HCT116 (cell line): ENCODE results near the gene ICOS. TPM values are rescaled to one million over a fixed set of nuclear protein-coding genes. Genes with fewer than 3 reads are reported as not detected.

Experiments used
- ATAC-seq: fragments of 200-7000 bp; cut with Tn5 transposase; 2 replicates; pipeline ENCODE4 v1.9.1; 2020; ENCODE audit warnings: mild to moderate bottlenecking, moderate library complexity
- BruUV-seq: library from RNA; stranded (reverse); fragments of 400-500 nt; replicated peaks from 2 replicates; lab custom pipeline; 2021; lab: Mats Ljungman, UMichigan
- CTCF ChIA-PET: fragments of 300-600 bp; sonication (Branson Sonifier 250); formaldehyde crosslinking; loops from one replicate; lab custom pipeline; 2021; ENCODE audit warnings: antibody characterized with exemption; lab: Charles Lee
- POLR2A ChIA-PET: fragments of 300-600, 350-600 bp; sonication (Branson Sonifier 250); formaldehyde crosslinking; loops from one replicate; lab custom pipeline; 2021; ENCODE audit warnings: antibody characterized with exemption; lab: Charles Lee
- RAD21 ChIA-PET, 2 experiments: fragments of 300-600 bp; sonication (Branson Sonifier 250); formaldehyde crosslinking; loops; one replicate each; lab custom pipeline; 2023; ENCODE audit warnings: low total read pairs in 2 of 2; ENCODE audit not compliant: uncharacterized antibody in 2 of 2, unreplicated experiment in 2 of 2, low non-redundant PET in 1 of 2; lab: Charles Lee
- DNase-seq: peaks from one replicate; pipeline ENCODE4 v3.0.0-alpha.2; 2010; ENCODE audit warnings: low read depth, low spot score
- H2AFZ ChIP-seq: fragments of 200-600 bp; shearing (Covaris generic), sonication (generic); 2 replicates; pipeline ENCODE4 v1.6.1; 2017; ENCODE audit warnings: low read depth, mixed run types, mixed read lengths, antibody characterized with exemption, low read length; ENCODE audit not compliant: poor library complexity, severe bottlenecking
- H3K27ac ChIP-seq: 2 replicates; pipeline ENCODE4 v1.5.1; 2012; ENCODE audit warnings: low read depth, low read length
- H3K27me3 ChIP-seq: fragments of 200-600 bp; sonication (generic); 2 replicates; pipeline ENCODE4 v1.6.1; 2016; ENCODE audit warnings: mixed run types, low read length, mixed read lengths; ENCODE audit not compliant: insufficient read depth
- H3K36me3 ChIP-seq, 2 experiments: fragments of 200-500 bp in 1 of 2; fragments of 200-600 bp in 1 of 2; sonication (Bioruptor generic) in 1 of 2; sonication (generic) in 1 of 2; 2 replicates each; pipeline versions ENCODE4 v1.5.1 to v1.6.1; 2014 to 2016; ENCODE audit warnings: low read length in 2 of 2, inconsistent platforms in 1 of 2, mixed read lengths in 1 of 2, mixed run types in 1 of 2; ENCODE audit not compliant: insufficient read depth in 2 of 2, control insufficient read depth in 1 of 2
- H3K4me1 ChIP-seq, 2 experiments: fragments of 200-600 bp in 1 of 2; sonication (generic) in 1 of 2; 2 replicates each; pipeline versions ENCODE4 v1.5.1 to v1.6.1; 2012 to 2017; ENCODE audit warnings: low read length in 2 of 2, inconsistent platforms in 1 of 2, mild to moderate bottlenecking in 1 of 2, mixed read lengths in 1 of 2, mixed run types in 1 of 2, moderate library complexity in 1 of 2; ENCODE audit not compliant: insufficient read depth in 2 of 2, control insufficient read depth in 1 of 2
- H3K4me2 ChIP-seq: fragments of 200-600 bp; sonication (generic); 2 replicates; pipeline ENCODE4 v1.6.1; 2017; ENCODE audit warnings: mixed run types, low read length, mixed read lengths
- H3K4me3 ChIP-seq, 2 experiments: fragments of 200-600 bp in 1 of 2; sonication (generic) in 1 of 2; replicated peaks in 1 of 2; 2 replicates each; pipeline ENCODE4 v1.5.1; 2011 to 2016; ENCODE audit warnings: low read length in 2 of 2, control low read depth in 1 of 2, low read depth in 1 of 2, mild to moderate bottlenecking in 1 of 2, mixed read lengths in 1 of 2, mixed run types in 1 of 2
- H3K79me2 ChIP-seq: fragments of 200-600 bp; sonication (generic); 2 replicates; pipeline ENCODE4 v1.6.1; 2017; ENCODE audit warnings: mild to moderate bottlenecking, mixed run types, low read length, moderate library complexity, mixed read lengths; ENCODE audit not compliant: insufficient read depth
- H3K9ac ChIP-seq: fragments of 200-600 bp; sonication (generic); 2 replicates; pipeline ENCODE4 v1.6.1; 2016; ENCODE audit warnings: low read length, mixed read lengths
- H3K9me2 ChIP-seq: fragments of 200-600 bp; sonication (generic), shearing (Covaris generic); 2 replicates; pipeline ENCODE4 v1.6.1; 2017; ENCODE audit warnings: mixed run types, mild to moderate bottlenecking, moderate library complexity; ENCODE audit not compliant: insufficient read depth
- H3K9me3 ChIP-seq, 2 experiments: fragments of 200-500 bp in 1 of 2; fragments of 200-600 bp in 1 of 2; sonication (Bioruptor generic) in 1 of 2; sonication (generic) in 1 of 2; 2 replicates each; pipeline ENCODE4 v1.6.1; 2014 to 2017; ENCODE audit warnings: low read length in 2 of 2, mixed read lengths in 2 of 2, inconsistent platforms in 1 of 2, low read depth in 1 of 2, mild to moderate bottlenecking in 1 of 2, mixed run types in 1 of 2, moderate library complexity in 1 of 2; ENCODE audit not compliant: control insufficient read depth in 1 of 2, insufficient read depth in 1 of 2
- H4K20me1 ChIP-seq: fragments of 200-600 bp; sonication (generic), shearing (Covaris generic); 2 replicates; pipeline ENCODE4 v1.6.1; 2017; ENCODE audit warnings: mixed run types, mild to moderate bottlenecking, moderate library complexity; ENCODE audit not compliant: insufficient read depth
- CBX3 ChIP-seq: IDR thresholded peaks from 2 replicates; pipeline ENCODE4 v1.6.1; 2012; ENCODE audit warnings: low read depth
- EGR1 ChIP-seq: IDR thresholded peaks from 2 replicates; pipeline ENCODE4 v1.6.1; 2012; ENCODE audit warnings: low read depth
- ELF1 ChIP-seq: IDR thresholded peaks from 2 replicates; pipeline ENCODE4 v1.6.1; 2012; ENCODE audit warnings: low read depth, borderline replicate concordance
- EZH2phosphoT487 ChIP-seq: fragments of 200-600 bp; IDR thresholded peaks from 2 replicates; pipeline ENCODE4 v1.6.1; 2018; ENCODE audit warnings: antibody characterized with exemption, borderline replicate concordance
- FOSL1 ChIP-seq: IDR thresholded peaks from 2 replicates; pipeline ENCODE4 v1.6.1; 2012; ENCODE audit warnings: low read depth
- POLR2A ChIP-seq: IDR thresholded peaks from 2 replicates; pipeline ENCODE4 v1.7.0; 2011; ENCODE audit warnings: borderline replicate concordance; ENCODE audit not compliant: insufficient read depth, insufficient read length; ENCODE audit errors: extremely low read depth
- POLR2AphosphoS5 ChIP-seq: IDR thresholded peaks from 2 replicates; pipeline ENCODE4 v1.6.1; 2011; ENCODE audit warnings: mild to moderate bottlenecking, low read depth, low read length, moderate library complexity
- RAD21 ChIP-seq: IDR thresholded peaks from 2 replicates; pipeline ENCODE4 v1.6.1; 2012; ENCODE audit warnings: low read depth, mild to moderate bottlenecking
- SRF ChIP-seq: IDR thresholded peaks from 2 replicates; pipeline ENCODE4 v1.6.1; 2012; ENCODE audit warnings: low read depth
- TCF7L2 ChIP-seq: IDR thresholded peaks from 2 replicates; pipeline ENCODE4 v1.7.0; 2011; ENCODE audit warnings: borderline replicate concordance, inconsistent platforms; ENCODE audit not compliant: insufficient read depth, insufficient read length; ENCODE audit errors: extremely low read depth
- ZFX ChIP-seq: fragments of 450-650 bp; IDR thresholded peaks from 2 replicates; pipeline ENCODE4 v1.6.1; 2017
- ZNF274 ChIP-seq: fragments of 200-500 bp; sonication (Bioruptor generic); IDR thresholded peaks from 2 replicates; pipeline ENCODE4 v1.6.1; 2014; ENCODE audit warnings: mild to moderate bottlenecking, low read depth, low read length, inconsistent platforms
- intact Hi-C: fragments of 100-400 bp; cut with micrococcal nuclease; formaldehyde crosslinking; loops from 2 replicates; pipeline ENCODE4 v1.10.0; 2022
- total RNA-seq: library from RNA; stranded (reverse); gene quantifications from one replicate; pipeline ENCODE4 v1.2.1, GENCODE V29; 2021; ENCODE audit not compliant: unreplicated experiment
- TF ChIP-seq, protein P1 (sequence below), 3 experiments: fragments of 200-600 bp in 1 of 3; sonication (generic) in 1 of 3; IDR thresholded peaks in 2 of 3; conservative IDR thresholded peaks in 1 of 3; 2 replicates each; pipeline ENCODE4 v1.5.1; 2012 to 2017; ENCODE audit warnings: low read depth in 2 of 3, low read length in 2 of 3, antibody characterized with exemption in 1 of 3, borderline replicate concordance in 1 of 3, control low read depth in 1 of 3, mild to moderate bottlenecking in 1 of 3, mixed read lengths in 1 of 3, mixed run types in 1 of 3, moderate library complexity in 1 of 3; ENCODE audit not compliant: insufficient read depth in 1 of 3
- TF ChIP-seq, protein P2 (sequence below): IDR thresholded peaks from 2 replicates; pipeline ENCODE4 v1.6.1; 2012; ENCODE audit warnings: low read depth
- TF ChIP-seq, protein P3 (sequence below): IDR thresholded peaks from 2 replicates; pipeline ENCODE4 v1.6.1; 2012

Gene ICOS
- total RNA-seq, 1 experiment from 2014 or later: not detected

DNA sequence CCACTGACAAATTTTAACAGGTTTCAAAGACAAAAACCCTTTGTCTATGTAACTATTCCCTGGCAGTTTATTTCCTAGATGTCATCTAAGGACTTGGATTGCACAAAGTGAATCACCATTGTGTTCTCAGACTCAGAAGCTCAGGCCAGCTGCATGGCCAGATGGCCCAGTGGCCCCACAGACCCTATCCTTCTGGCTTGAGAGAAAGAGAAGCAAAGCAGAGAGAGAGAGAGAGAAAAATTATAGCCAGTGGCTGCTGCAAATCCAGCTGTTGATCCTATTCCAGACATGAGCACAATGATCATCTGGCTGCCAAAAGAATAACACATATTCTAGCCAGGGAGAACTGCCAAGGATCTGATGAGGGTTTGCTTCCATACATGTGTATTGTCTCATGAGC is 43.2 kb upstream of the ICOS start (continued):
- TF ChIP-seq EZH2phosphoT487: no peak

DNA sequence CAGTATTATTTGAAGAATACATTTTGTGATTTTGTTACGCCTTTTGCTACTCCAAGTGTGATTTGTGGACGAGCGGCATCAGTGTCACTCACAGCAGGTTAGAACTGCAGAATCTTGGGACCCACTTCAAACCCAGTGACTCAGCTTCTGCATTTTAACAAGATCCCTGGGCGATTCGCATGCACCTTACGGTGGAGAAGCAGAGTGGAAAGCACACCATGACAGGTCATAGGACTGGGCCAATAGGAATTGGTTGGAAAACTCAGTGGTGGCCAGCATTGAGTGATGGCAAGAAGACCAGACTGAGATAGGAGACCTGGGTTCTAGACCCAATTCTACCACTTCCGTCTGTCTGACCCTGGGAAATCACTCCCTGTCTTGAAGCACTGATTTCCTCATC is 42.7 kb upstream of the ICOS start:
- Histone ChIP-seq H3K27ac (no peak overlapping the region), H3K27me3 (no peaks in the 10 kb centered on the region), H4K20me1 (no peaks in the 10 kb centered on the region), H3K79me2 (no peaks in the 10 kb centered on the region), H3K36me3 (no peaks in the 10 kb centered on the region), H2AFZ (no peak overlapping the region), H3K9me2 (0 out of 2 replicates have a peak, but pooled peaks cover 2% of the 10 kb centered on the region), H3K4me2 (no peak overlapping the region), H3K4me1 (no peaks in the 10 kb centered on the region), H3K4me3 (no peak overlapping the region), H3K9ac (no peak overlapping the region), H3K9me3 (no peaks in the 10 kb centered on the region)
- ChIA-PET RAD21 (no interaction called here), CTCF (no interaction called here), POLR2A (no interaction called here)
- DNase-seq (no peak), ATAC-seq (no peak)
- intact Hi-C loops: no loop called here
- no TSS peak for BruUV-seq
- TF ChIP-seq SRF: no peak
- no peak for TF ChIP-seq CBX3
- no peak for TF ChIP-seq FOSL1
- no peak for TF ChIP-seq POLR2AphosphoS5
- TF ChIP-seq, protein P1, sequence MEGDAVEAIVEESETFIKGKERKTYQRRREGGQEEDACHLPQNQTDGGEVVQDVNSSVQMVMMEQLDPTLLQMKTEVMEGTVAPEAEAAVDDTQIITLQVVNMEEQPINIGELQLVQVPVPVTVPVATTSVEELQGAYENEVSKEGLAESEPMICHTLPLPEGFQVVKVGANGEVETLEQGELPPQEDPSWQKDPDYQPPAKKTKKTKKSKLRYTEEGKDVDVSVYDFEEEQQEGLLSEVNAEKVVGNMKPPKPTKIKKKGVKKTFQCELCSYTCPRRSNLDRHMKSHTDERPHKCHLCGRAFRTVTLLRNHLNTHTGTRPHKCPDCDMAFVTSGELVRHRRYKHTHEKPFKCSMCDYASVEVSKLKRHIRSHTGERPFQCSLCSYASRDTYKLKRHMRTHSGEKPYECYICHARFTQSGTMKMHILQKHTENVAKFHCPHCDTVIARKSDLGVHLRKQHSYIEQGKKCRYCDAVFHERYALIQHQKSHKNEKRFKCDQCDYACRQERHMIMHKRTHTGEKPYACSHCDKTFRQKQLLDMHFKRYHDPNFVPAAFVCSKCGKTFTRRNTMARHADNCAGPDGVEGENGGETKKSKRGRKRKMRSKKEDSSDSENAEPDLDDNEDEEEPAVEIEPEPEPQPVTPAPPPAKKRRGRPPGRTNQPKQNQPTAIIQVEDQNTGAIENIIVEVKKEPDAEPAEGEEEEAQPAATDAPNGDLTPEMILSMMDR (IDR thresholded peaks at IDR 0.05 in 2 of 3, conservative IDR thresholded peaks at IDR 0.05 in 1 of 3; ENCODE audit: borderline replicate concordance in 1 of 3, insufficient read depth in 1 of 3, low read depth in 2 of 3, low read length in 2 of 3): no peak

DNA sequence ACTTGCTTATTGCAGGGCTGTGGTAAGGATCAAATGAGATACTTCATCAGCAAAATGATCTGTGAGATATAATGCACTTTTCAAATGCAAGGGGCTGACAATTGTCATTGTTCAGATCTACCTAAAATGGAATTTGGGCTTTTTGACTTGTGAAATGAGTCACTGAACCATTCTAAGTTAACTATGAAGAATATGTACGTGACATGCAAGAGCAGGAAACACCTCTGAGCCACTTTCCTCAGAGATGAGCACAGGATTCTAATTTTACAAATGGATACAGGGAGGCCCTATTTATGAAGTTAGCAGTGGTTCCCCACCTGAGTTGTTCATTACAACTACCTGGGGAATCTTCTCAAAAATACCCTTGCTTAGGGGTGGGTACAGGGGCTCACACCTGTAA is 42.3 kb upstream of the ICOS start:
- Histone ChIP-seq H3K27ac (no peak overlapping the region), H4K20me1 (no peaks in the 10 kb centered on the region), H3K9me3 (no peaks in the 10 kb centered on the region), H3K9ac (no peak overlapping the region), H3K4me1 (no peaks in the 10 kb centered on the region), H3K36me3 (no peaks in the 10 kb centered on the region), H3K4me2 (no peak overlapping the region), H3K79me2 (no peaks in the 10 kb centered on the region), H2AFZ (no peak overlapping the region), H3K9me2 (0 out of 2 replicates have a peak, but pooled peaks cover 2% of the 10 kb centered on the region), H3K27me3 (no peaks in the 10 kb centered on the region), H3K4me3 (no peak overlapping the region)
- intact Hi-C loops: no loop called here
- DNase-seq (no peak), ATAC-seq (no peak)
- ChIA-PET CTCF (no interaction called here), RAD21 (no interaction called here), POLR2A (no interaction called here)
- TF ChIP-seq ELF1 (no peak), TCF7L2 (no peak), ZNF274 (no peak), POLR2A (no peak), RAD21 (no peak), ZFX (no peak), SRF (no peak), EGR1 (no peak)
- TF ChIP-seq, protein P2, sequence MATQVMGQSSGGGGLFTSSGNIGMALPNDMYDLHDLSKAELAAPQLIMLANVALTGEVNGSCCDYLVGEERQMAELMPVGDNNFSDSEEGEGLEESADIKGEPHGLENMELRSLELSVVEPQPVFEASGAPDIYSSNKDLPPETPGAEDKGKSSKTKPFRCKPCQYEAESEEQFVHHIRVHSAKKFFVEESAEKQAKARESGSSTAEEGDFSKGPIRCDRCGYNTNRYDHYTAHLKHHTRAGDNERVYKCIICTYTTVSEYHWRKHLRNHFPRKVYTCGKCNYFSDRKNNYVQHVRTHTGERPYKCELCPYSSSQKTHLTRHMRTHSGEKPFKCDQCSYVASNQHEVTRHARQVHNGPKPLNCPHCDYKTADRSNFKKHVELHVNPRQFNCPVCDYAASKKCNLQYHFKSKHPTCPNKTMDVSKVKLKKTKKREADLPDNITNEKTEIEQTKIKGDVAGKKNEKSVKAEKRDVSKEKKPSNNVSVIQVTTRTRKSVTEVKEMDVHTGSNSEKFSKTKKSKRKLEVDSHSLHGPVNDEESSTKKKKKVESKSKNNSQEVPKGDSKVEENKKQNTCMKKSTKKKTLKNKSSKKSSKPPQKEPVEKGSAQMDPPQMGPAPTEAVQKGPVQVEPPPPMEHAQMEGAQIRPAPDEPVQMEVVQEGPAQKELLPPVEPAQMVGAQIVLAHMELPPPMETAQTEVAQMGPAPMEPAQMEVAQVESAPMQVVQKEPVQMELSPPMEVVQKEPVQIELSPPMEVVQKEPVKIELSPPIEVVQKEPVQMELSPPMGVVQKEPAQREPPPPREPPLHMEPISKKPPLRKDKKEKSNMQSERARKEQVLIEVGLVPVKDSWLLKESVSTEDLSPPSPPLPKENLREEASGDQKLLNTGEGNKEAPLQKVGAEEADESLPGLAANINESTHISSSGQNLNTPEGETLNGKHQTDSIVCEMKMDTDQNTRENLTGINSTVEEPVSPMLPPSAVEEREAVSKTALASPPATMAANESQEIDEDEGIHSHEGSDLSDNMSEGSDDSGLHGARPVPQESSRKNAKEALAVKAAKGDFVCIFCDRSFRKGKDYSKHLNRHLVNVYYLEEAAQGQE: no peak
- TF ChIP-seq, protein P3, sequence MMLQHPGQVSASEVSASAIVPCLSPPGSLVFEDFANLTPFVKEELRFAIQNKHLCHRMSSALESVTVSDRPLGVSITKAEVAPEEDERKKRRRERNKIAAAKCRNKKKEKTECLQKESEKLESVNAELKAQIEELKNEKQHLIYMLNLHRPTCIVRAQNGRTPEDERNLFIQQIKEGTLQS: no peak
- BruUV-seq: no TSS peak
